ENCODE measurements around the gene MRPL19. TPM values are rescaled to one million over a fixed set of nuclear protein-coding genes. Genes with fewer than 3 reads are reported as not detected.

The MRPL19 gene
- total and polyA plus RNA-seq, 2 of the 13 experiments (the other 11 are each of a cell fraction or from before 2014, with no cell fraction given), result 43.2 to 163 TPM

- TF ChIP-seq NPAS2 (CRISPR knock-in tag; IDR thresholded peaks at IDR 0.05; ENCODE audit: borderline replicate concordance) (no peak), MTF1 (CRISPR knock-in tag; IDR thresholded peaks at IDR 0.05) (peak; percentile 98), ZNF407 (CRISPR knock-in tag; IDR thresholded peaks at IDR 0.05; ENCODE audit: not compliant biosample characterization) (peak; percentile 100), ZNF354B (CRISPR knock-in tag; IDR thresholded peaks at IDR 0.05) (peak; percentile 94; the same call in 1 of the 2 replicates), CREM (IDR thresholded peaks at IDR 0.05) (no peak), CREM (CRISPR knock-in tag; IDR thresholded peaks at IDR 0.05) (0 out of 2 replicates have a peak, but pooled peaks have one; percentile 34), PCBP1 (IDR thresholded peaks at IDR 0.05; ENCODE audit: borderline replicate concordance, low read depth, low read length) (peak; percentile 80; the same call in 1 of the 2 replicates), ZSCAN25 (CRISPR knock-in tag; IDR thresholded peaks at IDR 0.05) (peak; percentile 93), DNMT1 (CRISPR knock-in tag; IDR thresholded peaks at IDR 0.05) (peak; percentile 99), ZNF761 (CRISPR knock-in tag; conservative IDR thresholded peaks at IDR 0.05) (peak; percentile 99), ZNF572 (CRISPR knock-in tag; IDR thresholded peaks at IDR 0.05) (peak; percentile 97; the same call in 1 of the 2 replicates), CEBPB (IDR thresholded peaks at IDR 0.05; ENCODE audit: borderline replicate concordance, low read depth, low read length) (no peak)
- TF ChIP-seq, protein P1, sequence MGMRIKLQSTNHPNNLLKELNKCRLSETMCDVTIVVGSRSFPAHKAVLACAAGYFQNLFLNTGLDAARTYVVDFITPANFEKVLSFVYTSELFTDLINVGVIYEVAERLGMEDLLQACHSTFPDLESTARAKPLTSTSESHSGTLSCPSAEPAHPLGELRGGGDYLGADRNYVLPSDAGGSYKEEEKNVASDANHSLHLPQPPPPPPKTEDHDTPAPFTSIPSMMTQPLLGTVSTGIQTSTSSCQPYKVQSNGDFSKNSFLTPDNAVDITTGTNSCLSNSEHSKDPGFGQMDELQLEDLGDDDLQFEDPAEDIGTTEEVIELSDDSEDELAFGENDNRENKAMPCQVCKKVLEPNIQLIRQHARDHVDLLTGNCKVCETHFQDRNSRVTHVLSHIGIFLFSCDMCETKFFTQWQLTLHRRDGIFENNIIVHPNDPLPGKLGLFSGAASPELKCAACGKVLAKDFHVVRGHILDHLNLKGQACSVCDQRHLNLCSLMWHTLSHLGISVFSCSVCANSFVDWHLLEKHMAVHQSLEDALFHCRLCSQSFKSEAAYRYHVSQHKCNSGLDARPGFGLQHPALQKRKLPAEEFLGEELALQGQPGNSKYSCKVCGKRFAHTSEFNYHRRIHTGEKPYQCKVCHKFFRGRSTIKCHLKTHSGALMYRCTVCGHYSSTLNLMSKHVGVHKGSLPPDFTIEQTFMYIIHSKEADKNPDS (CRISPR knock-in tag; IDR thresholded peaks at IDR 0.05), result peak; percentile 75; the same call in 1 of the 2 replicates
Observed at GRCh38 chr2:75710577-75711253, 64.1 kb downstream of the MRPL19 start, which contains the start of gene GCFC2 (continued).

Measured in HepG2 (cell line).